Thymus (tissue), 11 donors: ENCODE results near the gene TUBGCP2. TPM values are rescaled to one million over a fixed set of nuclear protein-coding genes. Genes with fewer than 3 reads are reported as not detected.
A peak's percentile ranks its signal among the peaks of the same experiment; 100 is the strongest.

ENCODE experiments used
- DNase-seq, 9 donors: peaks; one replicate each; pipeline ENCODE4 v3.0.0-alpha.2; 2013; ENCODE audit warnings: low spot score in 9 of 9, low read depth in 6 of 9, missing footprints in 1 of 9
- H3K27ac ChIP-seq, 2 donors: one replicate each; pipeline ENCODE4 v1.5.1; 2013; ENCODE audit warnings: control low read depth in 1 of 2, low read depth in 1 of 2, low read length in 1 of 2, mild to moderate bottlenecking in 1 of 2, moderate library complexity in 1 of 2
- H3K27me3 ChIP-seq, 2 donors: one replicate each; pipeline ENCODE4 v1.5.1; 2013; ENCODE audit warnings: low read length in 1 of 2; ENCODE audit not compliant: control insufficient read depth in 2 of 2, insufficient read depth in 1 of 2
- H3K36me3 ChIP-seq, 2 donors: one replicate each; pipeline ENCODE4 v1.5.1; 2013; ENCODE audit warnings: low read length in 1 of 2, mild to moderate bottlenecking in 1 of 2, moderate library complexity in 1 of 2; ENCODE audit not compliant: control insufficient read depth in 2 of 2, insufficient read depth in 2 of 2
- H3K4me1 ChIP-seq, 2 donors: one replicate each; pipeline ENCODE4 v1.5.1; 2013; ENCODE audit warnings: low read length in 2 of 2; ENCODE audit not compliant: control insufficient read depth in 2 of 2, insufficient read depth in 2 of 2
- H3K4me3 ChIP-seq, 2 donors: one replicate each; pipeline ENCODE4 v1.5.1; 2013; ENCODE audit warnings: low read length in 2 of 2, control low read depth in 1 of 2, mild to moderate bottlenecking in 1 of 2
- H3K9me3 ChIP-seq, 2 donors: one replicate each; pipeline ENCODE4 v1.5.1; 2013; ENCODE audit warnings: low read length in 1 of 2, mild to moderate bottlenecking in 1 of 2; ENCODE audit not compliant: control insufficient read depth in 2 of 2, insufficient read depth in 1 of 2
- WGBS: extraction: QIAGEN DNeasy Blood & Tissue Kit; methylation state at CpG from one replicate; pipeline ENCODE4 v1.1.7; 2013; 5-methylcytosine and 5-hydroxymethylcytosine counted together
- polyA plus RNA-seq: library from polyadenylated mRNA; stranded (reverse); fragments of 200-250 nt; gene quantifications from one replicate; pipeline ENCODE4 v1.2.3, GENCODE V29; 2013
- total RNA-seq: library from RNA; stranded (reverse); fragments of 120-200 nt; gene quantifications from one replicate; pipeline ENCODE4 v1.2.4, GENCODE V29; 2013
- donor health status: healthy.

The TUBGCP2 gene
- total and polyA plus RNA-seq, 2 donors = 26.9 to 164 TPM

- peak in 1 of 9 donors; percentile 52 for DNase-seq
- H3K9me3 ChIP-seq = peaks cover 0 to 5% of the 10 kb centered on the region in 2 donors
- H3K27me3 ChIP-seq = peaks cover 0 to 49% of the 10 kb centered on the region in 2 donors
- WGBS = 36% methylated on average over 50 of the region's 50 CpGs
- peaks cover 26 to 52% of the 10 kb centered on the region in 2 donors for H3K4me1 ChIP-seq
- peak overlapping the region in 1 of 2 donors; percentile 81 for H3K27ac ChIP-seq
- H3K36me3 ChIP-seq = no peaks in the 10 kb centered on the region
- H3K4me3 ChIP-seq = peak overlapping the region; percentile 46 to 85
These were observed 47.6 kb downstream of the TUBGCP2 start for GRCh38 chr10:133260895-133261725.

DNA sequence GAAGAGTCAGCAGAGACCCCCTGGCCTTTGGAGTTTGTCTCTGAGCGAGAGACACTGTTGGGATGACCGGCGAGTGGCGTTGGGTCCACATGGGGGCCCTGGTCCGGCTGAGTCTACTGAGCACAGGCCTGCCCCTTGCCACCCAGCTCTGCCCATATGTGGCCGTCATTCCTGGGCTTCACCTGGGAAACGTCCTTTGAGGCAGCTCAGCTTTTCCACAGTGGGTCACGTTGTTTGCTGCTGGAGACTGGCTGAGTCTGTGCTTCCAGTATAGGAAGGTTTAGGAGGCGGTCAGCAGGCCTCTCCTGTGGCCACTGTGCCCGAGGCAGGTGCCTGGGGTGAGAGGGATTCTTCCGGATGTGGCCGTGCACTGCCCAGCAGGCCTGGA is 49.1 kb downstream of the TUBGCP2 start:
- H3K27me3 ChIP-seq = peaks cover 0 to 57% of the 10 kb centered on the region in 2 donors
- no peak overlapping the region for H3K4me3 ChIP-seq
- peaks cover 0 to 5% of the 10 kb centered on the region in 2 donors for H3K9me3 ChIP-seq
- peak overlapping the region in 1 of 2 donors; percentile 17 for H3K27ac ChIP-seq
- no peak for DNase-seq
- H3K4me1 ChIP-seq = peaks cover 26 to 52% of the 10 kb centered on the region in 2 donors
- WGBS = 45% methylated on average over 12 of the region's 12 CpGs
- H3K36me3 ChIP-seq = no peaks in the 10 kb centered on the region

- peak overlapping the region; percentile 17 to 62 for H3K27ac ChIP-seq
- H3K4me3 ChIP-seq = no peak overlapping the region
- peaks cover 0 to 57% of the 10 kb centered on the region in 2 donors for H3K27me3 ChIP-seq
- no peaks in the 10 kb centered on the region for H3K36me3 ChIP-seq
- peaks cover 0 to 5% of the 10 kb centered on the region in 2 donors for H3K9me3 ChIP-seq
- peak in 3 of 9 donors; percentile 28 to 73 (median 48) for DNase-seq
- WGBS = 9% methylated on average over 24 of the region's 24 CpGs
- peaks cover 26 to 49% of the 10 kb centered on the region in 2 donors for H3K4me1 ChIP-seq
These were observed 49.7 kb downstream of the TUBGCP2 start for GRCh38 chr10:133258818-133259601.

- DNase-seq = peak in 1 of 9 donors; percentile 40
- WGBS = 25% methylated on average over 21 of the region's 21 CpGs
- Histone ChIP-seq H3K9me3 (peaks cover 0 to 5% of the 10 kb centered on the region in 2 donors), H3K36me3 (no peaks in the 10 kb centered on the region), H3K27ac (peak overlapping the region in 1 of 2 donors; percentile 39), H3K4me3 (no peak overlapping the region), H3K27me3 (peaks cover 0 to 57% of the 10 kb centered on the region in 2 donors), H3K4me1 (peaks cover 26 to 49% of the 10 kb centered on the region in 2 donors)
These were observed 50.4 kb downstream of the TUBGCP2 start for GRCh38 chr10:133258066-133258817.

DNA sequence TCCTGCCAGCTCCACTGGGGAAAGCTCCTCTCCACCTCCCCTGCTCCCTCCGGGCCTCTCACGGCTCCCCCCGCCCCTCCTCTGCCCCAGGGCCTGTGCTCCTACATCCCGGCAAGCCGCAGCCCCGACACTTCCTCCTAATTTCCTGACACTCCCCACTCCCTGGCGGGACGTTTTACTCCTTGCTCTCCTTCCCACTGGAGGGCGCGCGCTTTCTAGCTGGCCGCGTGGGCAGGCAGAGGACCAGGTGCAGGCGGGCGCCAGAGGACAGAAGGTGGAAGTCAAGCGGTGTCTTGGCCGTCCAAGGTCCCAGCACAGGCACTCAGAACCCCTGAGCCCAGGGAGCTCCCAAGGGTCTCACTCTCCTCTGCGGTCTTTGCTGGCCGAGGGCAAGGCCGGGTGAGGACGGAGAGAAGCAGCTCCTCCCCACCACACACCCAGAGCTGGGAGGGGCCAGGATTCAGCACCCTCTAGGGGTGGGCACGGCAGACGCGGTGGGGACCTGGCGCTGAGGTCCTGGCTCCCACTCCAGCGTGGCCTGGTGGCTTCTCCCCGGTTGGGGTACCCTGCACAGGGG is 51.1 kb downstream of the TUBGCP2 start:
- Histone ChIP-seq H3K9me3 (peaks cover 0 to 5% of the 10 kb centered on the region in 2 donors), H3K27ac (peak overlapping the region in 1 of 2 donors; percentile 39), H3K27me3 (peaks cover 0 to 52% of the 10 kb centered on the region in 2 donors), H3K4me1 (peaks cover 26 to 45% of the 10 kb centered on the region in 2 donors), H3K36me3 (no peaks in the 10 kb centered on the region), H3K4me3 (peak overlapping the region in 1 of 2 donors; percentile 16)
- peak in 1 of 9 donors; percentile 36 for DNase-seq
- WGBS = 2% methylated on average over 27 of the region's 27 CpGs

DNA sequence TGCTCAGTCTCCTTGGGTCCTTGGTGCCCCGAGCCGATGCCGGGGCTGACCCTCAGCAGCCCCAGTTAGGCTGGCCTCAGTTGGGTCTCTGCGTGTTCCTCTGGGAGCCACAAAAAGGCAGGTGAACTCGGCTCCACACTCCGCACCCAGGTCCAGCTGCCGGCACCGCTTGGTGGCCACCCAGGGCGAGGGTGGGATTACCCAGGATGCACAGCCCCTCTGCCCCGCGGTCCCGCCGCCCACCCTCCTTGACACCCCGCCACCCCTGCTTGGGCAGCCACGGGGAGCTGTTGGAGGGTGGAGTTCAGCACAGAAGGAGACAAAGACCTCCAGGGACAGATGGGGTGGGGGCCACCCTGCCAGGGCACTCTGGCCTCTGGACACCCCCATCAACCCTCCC is 53.3 kb downstream of the TUBGCP2 start:
- no peaks in the 10 kb centered on the region for H3K36me3 ChIP-seq
- WGBS = 97% methylated on average over 15 of the region's 15 CpGs
- no peak overlapping the region for H3K27ac ChIP-seq
- no peak for DNase-seq
- peaks cover 24 to 32% of the 10 kb centered on the region in 2 donors for H3K4me1 ChIP-seq
- H3K4me3 ChIP-seq = no peak overlapping the region
- peaks cover 0 to 46% of the 10 kb centered on the region in 2 donors for H3K27me3 ChIP-seq
- H3K9me3 ChIP-seq = peaks cover 0 to 5% of the 10 kb centered on the region in 2 donors

- H3K9me3 ChIP-seq = no peaks in the 10 kb centered on the region
- peaks cover 22 to 25% of the 10 kb centered on the region in 2 donors for H3K4me1 ChIP-seq
- 88% methylated on average over 13 of the region's 13 CpGs for WGBS
- no peak for DNase-seq
- no peak overlapping the region for H3K4me3 ChIP-seq
- H3K27me3 ChIP-seq = peaks cover 0 to 46% of the 10 kb centered on the region in 2 donors
- H3K36me3 ChIP-seq = no peaks in the 10 kb centered on the region
- no peak overlapping the region for H3K27ac ChIP-seq
These were observed 54.1 kb downstream of the TUBGCP2 start for GRCh38 chr10:133254421-133255120.

- Histone ChIP-seq H3K4me3 (no peak overlapping the region), H3K27ac (no peak overlapping the region), H3K9me3 (no peaks in the 10 kb centered on the region), H3K36me3 (no peaks in the 10 kb centered on the region), H3K4me1 (peaks cover 12 to 14% of the 10 kb centered on the region in 2 donors), H3K27me3 (peaks cover 0 to 35% of the 10 kb centered on the region in 2 donors)
- 95% methylated on average over 22 of the region's 22 CpGs for WGBS
- no peak for DNase-seq
These were observed 55.2 kb downstream of the TUBGCP2 start for GRCh38 chr10:133253361-133253955.
